T-helper 1 cell treated with Interleukin-12 subunit alpha and Interleukin-12 subunit beta and Interleukin-4 antibody, amounts not matched to agents 30 μg/mL and 1 μg/mL, for 36 hours (primary cell): ENCODE data around the gene POU2AF2.
"Not testable (repeated sequence)": the region's sequence is repeated elsewhere in the genome, so short reads cannot be mapped to it uniquely, and the experiment has no call there.

ENCODE experiments used
- H3K27ac Mint-ChIP-seq: one replicate; pipeline ENCODE4 v1.8.0; 2021; ENCODE audit warnings: mild to moderate bottlenecking, mixed read lengths
- H3K27me3 Mint-ChIP-seq: one replicate; pipeline ENCODE4 v1.8.0; 2021; ENCODE audit warnings: low read depth, mixed read lengths
- H3K36me3 Mint-ChIP-seq: one replicate; pipeline ENCODE4 v1.8.0; 2021; ENCODE audit warnings: low read depth, mixed read lengths
- H3K4me1 Mint-ChIP-seq: one replicate; pipeline ENCODE4 v1.8.0; 2021; ENCODE audit warnings: low read depth, mixed read lengths
- H3K4me3 Mint-ChIP-seq: one replicate; pipeline ENCODE4 v1.8.0; 2021; ENCODE audit warnings: mild to moderate bottlenecking, moderate library complexity, mixed read lengths
- H3K9me3 Mint-ChIP-seq: one replicate; pipeline ENCODE4 v1.8.0; 2021; ENCODE audit warnings: mixed read lengths

POU2AF2 gene, protein sequence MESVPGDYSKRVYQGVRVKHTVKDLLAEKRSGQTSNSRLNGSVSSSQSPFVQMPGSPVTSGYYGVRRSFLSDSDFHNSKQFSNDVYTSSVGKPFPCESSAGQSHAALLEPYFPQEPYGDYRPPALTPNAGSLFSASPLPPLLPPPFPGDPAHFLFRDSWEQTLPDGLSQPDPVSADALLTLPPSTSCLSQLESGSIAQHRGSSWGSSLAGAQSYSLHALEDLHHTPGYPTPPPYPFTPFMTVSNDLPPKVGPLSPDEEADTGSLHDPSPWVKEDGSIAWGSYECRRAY

DNA sequence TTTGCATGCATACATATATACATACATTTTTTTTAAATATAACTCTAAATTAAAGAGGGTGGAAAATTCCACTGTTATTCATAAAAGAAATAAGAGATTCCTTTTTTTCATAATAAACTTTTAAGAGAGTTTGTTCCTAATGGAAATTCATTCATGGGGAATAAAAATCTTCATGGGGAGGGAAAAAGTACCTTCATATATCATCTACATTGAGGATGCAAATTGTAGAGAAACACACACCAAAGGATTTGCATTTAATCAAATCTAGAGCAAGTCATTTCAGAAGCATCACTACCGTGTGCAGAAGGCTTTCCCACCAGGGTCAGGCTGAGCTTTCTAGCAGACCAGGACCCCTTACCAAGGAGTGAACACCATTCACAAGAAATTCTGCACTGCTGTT, at the start of gene POU2AF2:
Gene POU2AF2, plus strand, starts transcription at position 301 of the 400 bp plus-strand sequence. CDS start 129 bp downstream, outside the sequence.
- H3K4me3 Mint-ChIP-seq = no peak within 1 kb of the TSS
- H3K4me1 Mint-ChIP-seq = no peaks in the 10 kb centered on the region
- no peaks in the 10 kb centered on the region for H3K9me3 Mint-ChIP-seq
- no peak within 1 kb of the TSS for H3K27ac Mint-ChIP-seq
- peaks cover 33% of the 10 kb centered on the region for H3K27me3 Mint-ChIP-seq
- H3K36me3 Mint-ChIP-seq = no peaks in the 10 kb centered on the region

DNA sequence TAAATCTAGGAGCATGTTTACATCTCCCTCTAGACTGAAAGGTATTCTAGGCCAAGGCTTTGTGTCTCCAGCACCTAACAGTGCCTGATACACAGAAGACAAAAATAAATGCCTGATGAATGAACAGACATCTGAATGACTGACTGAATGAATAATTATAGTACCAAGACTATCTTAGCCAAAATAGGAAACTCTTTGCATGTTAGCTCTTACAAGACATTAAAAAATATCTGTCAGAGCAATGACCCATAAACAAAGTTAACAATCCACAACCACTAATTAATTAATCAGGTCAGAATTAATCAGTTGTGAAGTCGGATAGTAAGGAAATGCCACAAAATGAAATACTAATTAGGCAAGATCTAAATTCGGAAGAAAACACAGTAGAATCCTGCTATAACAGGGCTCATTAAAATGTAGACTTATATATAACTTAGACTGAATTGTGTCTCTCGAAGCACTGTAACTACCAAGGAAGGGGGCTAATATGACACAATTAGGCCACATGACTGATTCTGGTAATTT, 45.5 kb upstream of the POU2AF2 start:
- peaks cover 10% of the 10 kb centered on the region for H3K27me3 Mint-ChIP-seq
- H3K36me3 Mint-ChIP-seq = no peaks in the 10 kb centered on the region
- H3K9me3 Mint-ChIP-seq = no peaks in the 10 kb centered on the region
- no peak overlapping the region for H3K27ac Mint-ChIP-seq
- H3K4me3 Mint-ChIP-seq = no peak overlapping the region
- H3K4me1 Mint-ChIP-seq = no peaks in the 10 kb centered on the region

DNA sequence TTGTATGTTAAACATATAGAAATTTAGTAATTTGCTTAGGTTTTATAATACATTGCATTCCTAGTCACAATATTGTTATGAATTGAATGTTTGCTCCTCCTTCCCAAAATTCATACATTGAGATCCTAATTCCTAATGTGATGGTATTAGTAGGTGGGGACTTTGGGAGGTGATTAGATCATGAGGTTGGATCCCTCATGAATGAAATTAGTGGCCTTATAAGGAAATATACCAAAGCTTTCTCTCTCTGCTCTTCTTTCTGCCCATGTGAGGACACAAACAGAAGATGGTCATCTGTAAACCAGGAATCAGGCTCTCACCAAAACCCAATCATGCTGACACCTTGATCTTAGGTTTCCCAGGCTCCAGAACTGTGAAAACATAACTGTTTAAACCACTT, 41.3 kb upstream of the POU2AF2 start:
- Mint-ChIP-seq H3K4me3 (no peak overlapping the region), H3K36me3 (no peaks in the 10 kb centered on the region), H3K27ac (no peak overlapping the region), H3K9me3 (no peaks in the 10 kb centered on the region), H3K27me3 (peaks cover 6% of the 10 kb centered on the region), H3K4me1 (peaks cover 4% of the 10 kb centered on the region)

DNA sequence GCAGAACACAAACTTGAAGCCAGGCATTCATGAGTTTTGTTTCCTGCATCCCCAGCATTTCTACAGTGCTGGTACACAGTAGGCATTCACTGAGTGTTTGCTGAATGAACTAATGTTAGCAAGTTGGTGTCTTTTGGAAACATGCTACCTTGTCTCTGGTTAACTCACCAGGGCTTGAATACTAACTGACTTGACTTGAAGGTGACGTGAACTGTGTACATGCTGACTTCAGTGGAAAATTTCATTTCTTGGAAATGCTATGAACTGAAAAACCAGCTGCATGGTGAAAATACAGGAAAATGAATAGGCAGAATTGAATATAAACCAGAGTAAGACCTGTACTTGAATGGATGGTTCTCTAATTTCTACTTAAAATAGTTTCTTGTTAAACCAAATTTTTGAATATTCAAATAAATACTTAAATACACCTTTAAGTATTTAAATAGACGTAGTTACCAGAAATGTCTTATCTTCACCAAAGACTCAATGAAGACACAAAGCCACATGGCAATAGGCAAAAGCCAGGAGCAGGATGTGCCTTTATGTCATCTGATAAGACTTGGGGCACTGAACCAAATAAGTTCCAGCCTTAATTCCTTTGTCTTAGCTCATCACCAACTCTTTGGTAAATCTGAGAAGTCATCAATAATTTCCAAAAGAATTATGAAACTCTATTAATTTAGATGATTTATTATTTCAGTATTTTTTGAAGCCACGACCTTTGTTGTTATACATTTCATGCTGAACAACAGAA, 39.7 kb upstream of the POU2AF2 start:
- Mint-ChIP-seq H3K4me3 (no peak overlapping the region), H3K9me3 (no peaks in the 10 kb centered on the region), H3K27ac (no peak overlapping the region), H3K36me3 (no peaks in the 10 kb centered on the region), H3K27me3 (peaks cover 3% of the 10 kb centered on the region), H3K4me1 (peaks cover 4% of the 10 kb centered on the region)

DNA sequence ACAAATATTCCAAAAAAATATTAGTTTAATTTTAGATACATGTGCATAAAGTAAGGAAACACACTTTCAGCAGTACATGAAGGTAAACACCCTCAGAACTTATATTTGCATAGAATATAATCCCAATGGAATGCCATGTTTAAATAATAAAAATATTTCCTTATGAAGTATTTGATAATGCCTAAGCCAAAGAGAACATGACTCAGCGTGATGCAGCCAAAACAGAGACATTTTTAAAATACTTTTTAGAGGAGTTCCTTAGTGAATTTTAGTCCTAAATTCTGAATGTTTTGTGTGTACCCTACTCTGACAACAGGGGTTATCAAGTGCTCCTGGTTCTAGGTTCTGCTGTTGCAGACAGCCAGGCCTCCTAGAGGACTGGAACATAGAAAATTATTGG, 39.1 kb upstream of the POU2AF2 start:
- Mint-ChIP-seq H3K4me1 (peaks cover 4% of the 10 kb centered on the region), H3K9me3 (no peaks in the 10 kb centered on the region), H3K27ac (no peak overlapping the region), H3K36me3 (no peaks in the 10 kb centered on the region), H3K27me3 (peaks cover 8% of the 10 kb centered on the region), H3K4me3 (no peak overlapping the region)

DNA sequence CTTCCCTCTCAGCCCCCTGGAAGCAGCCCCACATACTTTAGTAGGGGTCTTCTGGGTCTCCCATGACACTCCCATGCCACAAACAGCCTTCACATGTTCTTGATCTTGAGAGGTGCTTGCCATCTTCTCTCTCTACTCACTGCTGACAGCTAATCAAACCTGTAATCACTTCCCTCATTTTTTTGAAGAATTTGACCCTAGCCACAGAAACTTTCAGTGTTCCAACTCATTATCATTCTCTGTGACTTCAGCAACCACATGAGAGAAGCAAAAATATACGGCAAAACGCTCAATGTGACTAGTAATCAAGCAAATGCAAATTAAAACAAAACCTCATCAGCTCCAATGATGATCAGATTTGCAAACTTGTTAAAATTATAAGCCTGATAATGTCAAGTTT, 38.3 kb upstream of the POU2AF2 start:
- Mint-ChIP-seq H3K36me3 (no peaks in the 10 kb centered on the region), H3K27me3 (peaks cover 8% of the 10 kb centered on the region), H3K4me3 (peak overlapping the region; percentile 40), H3K9me3 (no peaks in the 10 kb centered on the region), H3K27ac (no peak overlapping the region), H3K4me1 (peaks cover 4% of the 10 kb centered on the region)

DNA sequence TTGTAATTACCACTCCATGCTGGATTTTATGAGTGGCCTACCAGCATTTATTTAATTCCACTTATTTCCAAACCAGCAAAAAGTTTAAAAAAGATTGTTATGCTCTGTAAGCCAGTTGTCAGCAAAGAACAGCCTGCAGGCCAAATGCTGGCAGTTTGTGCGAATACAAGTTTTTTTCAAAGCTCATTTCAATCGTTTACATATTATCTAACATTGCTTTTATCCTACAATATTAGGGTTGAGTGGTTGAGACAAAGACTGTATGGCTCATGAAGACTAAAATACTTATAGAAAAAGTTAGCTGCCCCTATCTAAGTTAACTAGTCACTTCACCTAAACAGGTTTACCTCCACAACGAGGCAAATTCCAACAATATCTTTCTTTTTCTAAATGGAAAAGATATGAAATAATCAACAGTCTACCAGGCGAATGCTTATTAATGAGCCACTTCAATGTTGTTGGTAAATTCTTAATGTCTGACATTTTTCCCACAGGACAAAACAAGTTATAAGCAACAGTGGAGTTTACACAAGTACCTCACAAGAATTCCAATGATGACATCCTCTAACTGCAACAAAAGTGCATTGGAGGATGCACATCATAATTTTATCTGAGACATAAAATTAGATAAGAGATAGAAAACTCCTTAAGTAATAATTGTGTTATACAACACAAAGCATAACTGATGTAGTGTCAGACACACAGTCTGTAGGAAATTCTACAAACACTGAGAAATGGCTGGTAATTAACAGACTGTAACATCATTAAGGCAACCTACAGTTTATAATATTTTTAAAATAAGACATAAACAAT, 35.8 kb upstream of the POU2AF2 start:
- Mint-ChIP-seq H3K36me3 (no peaks in the 10 kb centered on the region), H3K27ac (no peak overlapping the region)

DNA sequence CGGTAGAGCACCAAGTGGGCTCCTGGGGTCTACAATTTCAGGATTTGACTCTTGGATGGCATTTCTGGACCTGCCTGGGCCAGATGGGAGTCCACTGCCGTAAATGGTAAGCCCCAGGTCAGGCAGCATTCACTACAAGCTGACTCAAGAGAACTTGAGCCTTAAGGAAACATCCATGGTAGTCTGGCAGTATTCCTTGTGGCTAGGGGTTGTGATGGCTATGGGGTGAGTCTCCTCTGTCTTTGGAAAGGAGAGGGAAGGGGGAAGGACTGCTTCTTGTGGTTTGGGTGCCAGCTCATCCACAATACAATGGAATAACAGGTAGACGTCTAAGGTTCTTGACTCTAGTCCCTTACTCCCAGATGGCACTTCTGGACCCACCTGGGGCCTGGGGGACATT, 32.3 kb upstream of the POU2AF2 start:
- H3K4me1 Mint-ChIP-seq = no peaks in the 10 kb centered on the region
- H3K27ac Mint-ChIP-seq = no peak overlapping the region
- H3K27me3 Mint-ChIP-seq = peaks cover 37% of the 10 kb centered on the region
- H3K36me3 Mint-ChIP-seq = no peaks in the 10 kb centered on the region
- H3K4me3 Mint-ChIP-seq = no peak overlapping the region
- no peaks in the 10 kb centered on the region for H3K9me3 Mint-ChIP-seq

More for the DNA sequence above, 35.8 kb upstream of the POU2AF2 start:
- Mint-ChIP-seq H3K27me3 (peaks cover 13% of the 10 kb centered on the region), H3K4me3 (no peak overlapping the region), H3K9me3 (no peaks in the 10 kb centered on the region), H3K4me1 (peaks cover 4% of the 10 kb centered on the region)

DNA sequence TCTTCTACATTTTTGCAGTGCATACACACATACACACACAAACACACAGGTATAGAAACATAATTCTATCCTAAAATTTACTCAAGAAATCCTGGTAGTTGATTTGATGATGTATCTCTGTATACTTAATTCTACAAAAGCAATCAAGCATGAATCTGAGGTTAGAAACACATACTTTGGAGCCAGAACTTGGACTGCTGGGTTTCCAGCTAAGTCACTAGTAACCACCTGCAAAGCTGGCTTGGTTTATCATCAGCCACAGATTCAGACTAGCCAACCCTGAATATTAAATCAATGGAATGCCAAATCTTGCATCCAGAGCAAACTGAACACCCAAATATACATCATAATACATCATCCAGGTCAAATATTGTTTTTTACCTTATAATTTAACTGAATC, 24.8 kb upstream of the POU2AF2 start:
- no peak overlapping the region for H3K4me3 Mint-ChIP-seq
- H3K27ac Mint-ChIP-seq = no peak overlapping the region
- peaks cover 2% of the 10 kb centered on the region for H3K36me3 Mint-ChIP-seq
- peaks cover 53% of the 10 kb centered on the region for H3K27me3 Mint-ChIP-seq
- peaks cover 9% of the 10 kb centered on the region for H3K4me1 Mint-ChIP-seq
- H3K9me3 Mint-ChIP-seq = no peaks in the 10 kb centered on the region

DNA sequence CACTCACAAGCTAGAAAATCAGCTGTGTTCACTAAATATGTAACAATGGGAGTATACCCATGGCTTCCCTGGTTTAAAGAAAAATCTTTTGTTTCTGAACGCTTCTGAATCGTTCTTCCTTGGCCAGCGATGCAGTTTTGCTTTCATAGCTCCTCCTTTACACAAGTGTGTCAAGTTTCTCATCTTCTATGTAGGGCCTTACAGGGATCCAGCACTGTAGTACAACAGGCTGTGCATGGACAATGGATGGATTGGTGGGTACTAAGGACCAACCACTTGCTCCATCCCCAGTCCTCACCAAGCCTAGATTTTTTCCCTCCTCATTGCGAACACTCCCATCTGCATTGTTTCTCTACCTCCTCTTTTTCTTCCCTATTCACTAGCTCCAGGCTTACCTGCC, 24.3 kb upstream of the POU2AF2 start:
- no peak overlapping the region for H3K27ac Mint-ChIP-seq
- peaks cover 9% of the 10 kb centered on the region for H3K4me1 Mint-ChIP-seq
- no peaks in the 10 kb centered on the region for H3K9me3 Mint-ChIP-seq
- H3K27me3 Mint-ChIP-seq = peaks cover 50% of the 10 kb centered on the region
- H3K36me3 Mint-ChIP-seq = peaks cover 2% of the 10 kb centered on the region
- H3K4me3 Mint-ChIP-seq = no peak overlapping the region

DNA sequence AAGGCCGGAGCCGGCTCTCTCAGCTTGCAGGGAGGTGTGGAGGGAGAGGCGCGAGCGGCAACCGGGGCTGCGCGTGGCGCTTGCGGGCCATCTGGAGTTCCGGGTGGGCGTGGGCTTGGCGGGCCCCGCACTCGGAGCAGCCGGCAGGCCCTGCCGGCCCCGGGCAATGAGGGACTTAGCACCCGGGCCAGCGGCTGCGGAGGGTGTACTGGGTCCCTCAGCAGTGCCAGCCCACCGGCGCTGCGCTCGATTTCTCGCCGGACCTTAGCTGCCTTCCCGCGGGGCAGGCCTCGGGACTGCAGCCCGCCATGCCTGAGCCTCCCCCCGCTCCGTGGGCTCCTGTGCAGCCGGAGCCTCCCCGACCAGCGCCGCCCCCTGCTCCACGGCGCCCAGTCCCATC, 23.6 kb upstream of the POU2AF2 start:
- not testable (repeated sequence) for H3K27ac Mint-ChIP-seq, H3K36me3 Mint-ChIP-seq, H3K4me3 Mint-ChIP-seq, H3K9me3 Mint-ChIP-seq, H3K4me1 Mint-ChIP-seq
- peaks cover 47% of the 10 kb centered on the region for H3K27me3 Mint-ChIP-seq

DNA sequence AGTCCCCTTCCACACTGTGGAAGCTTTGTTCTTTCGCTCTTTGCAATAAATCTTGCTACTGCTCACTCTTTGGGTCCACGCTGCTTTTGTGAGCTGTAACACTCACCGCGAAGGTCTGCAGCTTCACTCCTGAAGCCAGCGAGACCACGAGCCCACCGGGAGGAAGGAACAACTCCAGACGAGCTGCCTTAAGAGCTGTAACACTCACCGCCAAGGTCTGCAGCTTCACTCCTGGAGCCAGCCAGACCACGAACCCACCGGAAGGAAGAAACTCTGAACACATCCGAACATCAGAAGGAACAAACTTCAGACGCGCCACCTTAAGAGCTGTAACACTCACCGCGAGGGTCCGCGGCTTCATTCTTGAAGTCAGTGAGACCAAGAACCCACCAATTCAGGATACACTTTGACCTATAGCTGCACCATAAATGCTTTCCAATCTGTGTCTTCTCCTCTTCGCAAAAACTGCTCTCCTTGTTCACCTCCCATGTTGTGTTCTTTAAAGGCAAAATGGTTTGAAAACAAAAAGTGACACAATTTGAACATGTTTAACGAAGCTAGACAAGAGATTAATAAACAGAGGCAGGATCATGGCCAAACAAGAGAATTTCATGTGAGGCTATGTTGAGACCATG, 22.6 kb upstream of the POU2AF2 start:
- Mint-ChIP-seq H3K4me3 (peak overlapping the region; percentile 78), H3K27me3 (peaks cover 39% of the 10 kb centered on the region)
- H3K4me1 Mint-ChIP-seq, H3K36me3 Mint-ChIP-seq, H3K27ac Mint-ChIP-seq, H3K9me3 Mint-ChIP-seq: not testable (repeated sequence)

DNA sequence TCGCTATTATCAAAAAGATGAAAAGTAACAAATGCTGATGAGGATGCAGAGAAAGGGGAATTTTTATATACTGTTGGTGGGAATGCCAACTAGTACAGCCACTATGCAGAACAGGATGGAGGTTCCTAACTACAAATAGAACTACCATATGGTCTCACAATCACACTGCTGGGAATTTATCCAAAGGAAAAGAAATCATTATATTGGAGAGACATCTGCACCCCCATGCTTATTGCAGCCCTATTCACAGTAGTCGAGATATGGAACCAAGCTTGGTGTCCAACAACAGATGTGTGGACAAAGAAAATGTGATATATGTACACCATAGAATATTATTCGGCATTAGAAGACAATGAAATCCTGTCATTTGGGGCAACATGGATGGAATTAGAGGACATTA, 19.6 kb upstream of the POU2AF2 start:
- peaks cover 27% of the 10 kb centered on the region for H3K4me1 Mint-ChIP-seq
- no peak overlapping the region for H3K4me3 Mint-ChIP-seq

DNA sequence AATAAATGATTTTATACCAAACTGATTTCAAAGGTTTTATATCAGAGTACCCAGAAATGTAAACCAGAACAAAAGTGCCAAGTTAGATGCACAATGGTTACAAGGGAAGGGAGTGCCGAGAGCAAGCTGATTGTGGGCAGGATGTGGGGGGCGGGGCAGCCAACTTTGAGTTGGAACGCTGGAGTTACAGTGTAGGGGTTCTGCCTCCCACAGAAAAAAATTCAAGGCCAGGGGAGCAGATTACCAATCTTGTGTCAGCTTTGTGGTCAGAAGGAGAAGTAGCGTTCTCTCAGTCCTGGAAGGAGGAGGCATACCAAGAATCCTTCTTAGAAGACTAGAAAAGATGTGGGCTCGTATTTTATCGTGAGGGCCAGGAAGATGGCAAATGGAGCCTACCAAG, 15.9 kb upstream of the POU2AF2 start:
- peaks cover 25% of the 10 kb centered on the region for H3K4me1 Mint-ChIP-seq
- H3K27ac Mint-ChIP-seq = no peak overlapping the region
- H3K4me3 Mint-ChIP-seq = peak overlapping the region; percentile 32
- no peaks in the 10 kb centered on the region for H3K9me3 Mint-ChIP-seq
- H3K27me3 Mint-ChIP-seq = peaks cover 23% of the 10 kb centered on the region
- H3K36me3 Mint-ChIP-seq = peaks cover 1% of the 10 kb centered on the region

More for the DNA sequence above, 19.6 kb upstream of the POU2AF2 start:
- peaks cover 2% of the 10 kb centered on the region for H3K36me3 Mint-ChIP-seq
- H3K27me3 Mint-ChIP-seq = peaks cover 28% of the 10 kb centered on the region
- H3K27ac Mint-ChIP-seq = no peak overlapping the region
- H3K9me3 Mint-ChIP-seq = no peaks in the 10 kb centered on the region
